ENCODE results near the gene RPL14.
A peak's percentile ranks its signal among the peaks of the same experiment; 100 is the strongest.
"Not testable (repeated sequence)": the region's sequence is repeated elsewhere in the genome, so short reads cannot be mapped to it uniquely, and the experiment has no call there.

Gene RPL14

DNA sequence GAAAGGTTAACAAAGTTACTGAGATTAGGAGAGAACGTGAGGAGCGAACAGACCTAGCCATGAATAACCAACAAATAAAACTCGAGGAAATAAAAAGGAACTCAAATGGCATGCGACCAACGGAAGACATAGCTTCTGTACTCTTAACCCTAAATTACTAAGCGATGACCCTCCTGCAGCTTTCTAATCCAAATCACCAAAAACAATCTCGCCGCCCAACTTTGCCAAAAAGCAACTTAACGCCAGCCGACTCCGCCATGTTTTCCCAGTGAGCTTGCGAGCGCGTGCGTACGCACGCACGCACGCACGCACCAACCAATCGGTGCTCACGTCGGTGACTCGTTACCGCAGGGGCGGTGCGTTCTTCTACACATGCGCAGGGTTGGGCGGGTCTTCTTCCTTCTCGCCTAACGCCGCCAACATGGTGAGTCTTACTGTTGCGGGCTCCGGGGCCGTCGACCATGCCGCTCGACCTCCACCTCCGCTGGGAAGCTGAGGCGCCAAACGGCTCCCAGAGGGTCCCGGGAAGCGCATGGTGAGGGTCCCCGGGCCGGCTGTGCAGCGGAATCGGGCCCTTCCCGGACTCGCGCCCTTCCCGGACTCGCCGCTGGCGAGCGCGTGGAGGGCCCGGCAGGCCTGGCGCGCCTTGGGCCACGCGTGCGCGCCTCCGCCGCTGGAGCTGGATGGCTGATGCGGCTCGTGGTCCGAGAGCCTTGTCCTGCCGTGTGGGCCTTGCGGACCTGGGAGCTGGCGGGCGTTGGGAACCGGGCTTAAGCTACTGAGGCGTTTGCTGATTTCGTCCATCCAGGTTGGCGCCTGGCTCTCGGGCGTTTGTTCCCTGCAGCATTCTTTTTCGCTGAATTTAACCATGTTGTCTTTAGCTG, at the start of gene RPL14:
RPL14 (plus strand) TSS at position 400 of the 884 bp plus-strand sequence; CDS start at position 533, 133 bp downstream.
- peak; percentile 88 to 94 for DNase-seq (ENCODE audit: low read depth in 2 of 2)

- no peak for DNase-seq (ENCODE audit: low read depth in 2 of 2)
Measured at GRCh38 chr3:40407611-40408010, 49.5 kb upstream of the RPL14 start.

DNA sequence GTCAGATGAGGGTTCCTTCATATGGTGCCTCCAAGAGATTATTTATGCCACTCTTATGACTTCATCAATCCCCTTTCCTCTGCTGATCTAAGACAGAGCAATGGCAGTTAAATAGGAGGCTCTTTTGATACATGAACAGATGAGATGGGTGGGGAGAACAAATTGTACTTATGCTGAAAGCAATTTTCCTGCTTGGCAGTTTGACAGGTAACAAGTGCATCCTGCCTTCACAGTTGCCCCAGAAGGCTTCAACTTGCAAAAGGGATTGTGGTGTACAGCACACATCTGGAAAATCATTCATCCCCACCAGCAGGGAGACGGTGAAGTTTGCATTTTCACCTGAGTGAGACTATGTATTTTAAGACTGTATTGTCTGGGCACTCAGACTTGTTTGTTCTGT, 42.9 kb upstream of the RPL14 start:
- DNase-seq (ENCODE audit: low read depth in 2 of 2): no peak

GRCh38 chr3:40417845-40418543, 39.1 kb upstream of the RPL14 start:
- no peak for DNase-seq (ENCODE audit: low read depth in 2 of 2)

DNA sequence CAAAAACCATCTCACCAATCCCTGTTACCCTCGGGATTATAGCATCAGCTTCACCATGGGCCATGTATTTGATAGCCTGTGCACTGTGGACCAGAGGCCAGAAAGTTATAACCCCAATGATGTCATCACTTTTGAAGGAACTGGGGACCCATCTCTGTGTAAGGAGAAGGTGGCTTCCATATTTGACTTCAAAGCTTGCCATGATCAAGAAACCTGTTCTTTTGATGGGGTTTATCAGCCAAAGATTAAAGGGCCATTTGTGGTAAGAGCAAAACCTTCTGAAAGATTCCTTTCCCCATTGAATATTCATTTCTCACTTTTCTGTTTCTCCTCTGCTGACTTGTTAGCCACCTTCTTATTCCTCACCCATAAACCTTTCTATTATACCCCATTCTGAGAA, 34.3 kb upstream of the RPL14 start:
- DNase-seq (ENCODE audit: low read depth in 2 of 2): no peak

- DNase-seq (ENCODE audit: low read depth in 2 of 2): no peak
Measured at GRCh38 chr3:40427045-40427669, 30.0 kb upstream of the RPL14 start.

- DNase-seq (ENCODE audit: low read depth in 2 of 2): no peak
Measured at GRCh38 chr3:40432793-40433192, 24.3 kb upstream of the RPL14 start.

GRCh38 chr3:40437889-40438288, 19.2 kb upstream of the RPL14 start:
- DNase-seq (ENCODE audit: low read depth in 2 of 2): no peak

GRCh38 chr3:40445062-40445461, 12.1 kb upstream of the RPL14 start:
- DNase-seq (ENCODE audit: low read depth in 2 of 2): no peak

GRCh38 chr3:40445880-40446279, 11.3 kb upstream of the RPL14 start:
- no peak for DNase-seq (ENCODE audit: low read depth in 2 of 2)

DNA sequence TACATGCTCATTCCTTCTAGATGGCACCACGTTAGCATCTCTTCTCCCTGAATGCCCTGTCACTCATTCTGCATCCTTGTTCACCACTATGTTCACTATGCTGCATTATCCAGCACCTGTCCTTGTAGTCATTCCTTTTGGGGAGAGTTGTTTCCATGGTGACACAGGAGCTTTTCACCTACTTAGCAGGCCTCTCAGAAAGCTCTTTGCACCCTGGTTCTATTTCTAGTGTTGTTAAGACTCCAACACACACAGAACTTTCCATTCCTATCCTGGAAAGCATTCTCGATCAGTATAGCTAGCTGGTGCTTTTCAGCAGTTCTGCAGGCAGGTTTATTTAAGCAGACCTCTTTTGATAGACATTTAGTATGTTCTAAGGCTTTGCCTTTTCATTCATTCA, 6.7 kb upstream of the RPL14 start:
- no peak for DNase-seq (ENCODE audit: low read depth in 2 of 2)

DNA sequence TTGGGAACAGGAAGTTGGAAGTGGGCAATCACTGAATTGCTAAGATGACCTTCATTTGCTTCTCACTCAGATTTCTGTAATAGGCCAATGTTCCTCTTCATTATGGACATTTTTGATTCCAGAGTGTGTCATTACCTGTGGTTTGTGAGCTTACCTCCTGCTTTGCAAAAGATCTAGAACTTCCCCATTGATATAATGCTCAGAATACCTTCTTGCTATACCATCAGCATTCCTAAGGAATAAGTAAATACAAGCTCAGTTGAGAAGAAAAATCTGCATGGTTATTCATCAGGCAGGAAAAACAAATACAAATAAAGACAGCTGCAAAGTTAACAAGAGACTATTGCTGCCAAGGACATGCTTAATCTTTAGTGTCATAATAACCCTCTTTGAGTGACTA, 5.6 kb upstream of the RPL14 start:
- no peak for DNase-seq (ENCODE audit: low read depth in 2 of 2)

DNA sequence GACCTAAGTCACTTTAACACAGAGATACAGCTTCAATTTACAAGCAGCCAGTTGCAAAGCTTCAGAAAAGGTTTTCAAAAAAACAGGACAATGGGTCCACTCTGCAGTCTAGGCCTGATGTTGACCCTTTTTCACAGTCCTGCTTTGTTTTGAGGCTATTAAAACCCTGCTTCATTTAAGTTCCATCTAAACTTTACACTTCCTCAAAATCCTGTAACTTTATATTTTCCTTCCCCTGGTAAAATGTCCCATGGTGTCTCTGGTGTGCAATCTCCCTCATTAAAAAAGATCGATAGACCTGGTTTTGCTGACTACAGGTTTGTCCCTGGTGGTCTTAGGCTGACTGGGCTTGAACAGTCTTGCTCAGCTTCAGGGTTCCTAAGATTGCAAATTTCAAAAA, 5.1 kb upstream of the RPL14 start:
- DNase-seq (ENCODE audit: low read depth in 2 of 2): no peak

DNA sequence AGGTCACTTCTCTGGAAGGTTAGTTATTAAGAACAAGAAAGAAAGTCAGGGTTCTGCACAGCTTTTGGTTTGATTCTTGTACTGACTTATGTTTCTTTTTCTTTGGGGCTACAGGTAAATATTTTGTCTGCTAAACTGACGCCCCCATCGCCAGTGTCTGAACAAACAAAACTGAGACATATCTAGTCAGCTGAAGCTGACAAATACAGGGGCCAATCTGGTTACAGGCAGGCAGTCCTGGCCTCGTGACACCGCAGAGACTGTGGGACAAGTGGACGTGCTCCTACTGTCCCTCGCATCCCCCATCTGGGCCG, 4.6 kb upstream of the RPL14 start:
- DNase-seq (ENCODE audit: low read depth in 2 of 2): no peak

- DNase-seq (ENCODE audit: low read depth in 2 of 2): peak; percentile 87 to 92
Measured at GRCh38 chr3:40452876-40453730, 4.0 kb upstream of the RPL14 start.

DNA sequence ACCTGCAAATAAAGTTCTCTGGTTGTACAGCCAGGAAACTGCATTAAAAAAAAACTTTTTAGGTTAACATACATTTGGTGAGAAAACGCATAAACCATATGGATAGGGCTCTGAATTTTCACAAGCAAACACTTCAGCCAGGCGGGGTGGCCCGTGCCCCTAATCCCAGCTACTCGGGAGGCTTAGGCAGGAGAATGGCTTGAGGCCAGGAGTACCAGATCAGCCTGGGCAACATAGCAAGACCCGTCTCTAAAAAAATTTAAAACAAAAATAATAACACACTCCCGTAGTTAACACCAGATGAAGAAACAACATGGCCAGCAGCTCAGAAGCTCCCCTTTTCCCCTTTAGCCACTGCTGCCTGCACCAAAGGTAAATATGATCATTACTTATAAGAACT, 3.2 kb upstream of the RPL14 start:
- no peak for DNase-seq (ENCODE audit: low read depth in 2 of 2)

DNA sequence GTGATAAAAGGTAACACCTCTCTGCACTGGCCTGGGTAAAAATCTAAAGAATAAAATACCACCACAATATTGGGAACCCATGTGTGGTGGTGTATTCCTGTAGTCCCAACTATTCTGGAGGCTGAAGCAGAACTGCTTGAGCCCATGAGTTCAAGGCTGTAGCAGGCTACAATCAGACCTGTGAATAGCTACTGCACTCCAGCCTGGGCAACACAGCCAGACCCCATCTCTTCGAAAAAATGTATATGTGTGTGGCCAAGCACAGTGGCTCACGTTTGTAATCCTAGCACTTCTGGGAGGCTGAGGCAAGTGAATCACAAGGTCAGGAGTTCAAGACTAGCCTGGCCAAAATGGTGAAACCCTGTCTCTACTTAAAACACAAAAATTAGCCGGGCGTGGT, 1.8 kb upstream of the RPL14 start:
- DNase-seq (ENCODE audit: low read depth in 2 of 2): no peak

DNA sequence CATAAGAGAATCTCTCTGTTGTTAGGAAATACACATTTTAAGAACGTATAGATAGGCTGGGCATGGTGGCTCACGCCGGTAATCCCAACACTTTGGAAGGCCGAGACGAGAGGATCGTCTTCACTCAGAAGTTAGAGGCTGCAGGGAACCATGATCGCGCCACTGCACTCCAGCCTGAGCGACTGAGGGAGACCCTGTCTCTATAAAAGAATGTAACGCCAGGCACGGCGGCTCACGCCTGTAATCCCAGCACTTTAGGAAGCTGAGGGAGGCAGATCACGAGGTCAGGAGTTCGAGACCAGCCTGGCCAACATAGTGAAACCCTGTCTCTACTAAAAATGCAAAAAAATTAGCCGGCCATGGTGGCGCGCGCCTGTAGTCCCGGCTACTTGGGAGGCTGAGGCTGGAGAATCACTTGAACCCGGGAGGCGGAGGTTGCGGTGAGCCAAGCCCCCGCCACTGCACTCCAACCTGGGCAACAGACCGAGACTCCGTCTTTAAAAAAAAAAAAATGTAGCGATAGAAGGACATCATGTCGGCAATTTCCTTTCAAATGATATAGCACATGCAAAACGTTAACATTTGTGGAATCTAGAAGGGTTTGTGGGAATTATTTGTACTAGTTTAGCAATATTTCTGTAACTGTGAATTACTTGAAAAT, 730 bp upstream of the RPL14 start:
- no peak for DNase-seq (ENCODE audit: low read depth in 2 of 2)

- DNase-seq (ENCODE audit: low read depth in 2 of 2): no peak
Measured at GRCh38 chr3:40458473-40458872, 1.3 kb downstream of the RPL14 start.

GRCh38 chr3:40460481-40460880, 3.3 kb downstream of the RPL14 start:
- DNase-seq (ENCODE audit: low read depth in 2 of 2): not testable (repeated sequence)

- DNase-seq (ENCODE audit: low read depth in 2 of 2): no peak
Measured at GRCh38 chr3:40461161-40461560, 4.0 kb downstream of the RPL14 start.
